Activated naive CD4-positive, alpha-beta T cell treated with anti-CD3 and anti-CD28 coated beads, Interleukin-2, amount 50 U/mL, for 72 hours (primary cell): ENCODE data around the gene TMEM207. TPM values are rescaled to one million over a fixed set of nuclear protein-coding genes. Genes with fewer than 3 reads are reported as not detected.

Source experiments
- total RNA-seq, 2 donors: library from RNA; stranded (reverse); gene quantifications; one replicate each; pipeline ENCODE4 v1.2.3, GENCODE V29; 2022

Gene TMEM207
- total RNA-seq, 2 donors from 2014 or later: not detected

Other genes starting within 250 kb of the TMEM207 start
- 10 to 100 TPM in 1 of 2 donors, 1 to 10 TPM in 1; 1.4 to 11.4 TPM for gene CLDN1, start 127.5 kb downstream of the TMEM207 start, total RNA-seq
- gene CLDN16, start 61.7 kb downstream of the TMEM207 start, total RNA-seq: not detected
- 10 to 100 TPM; 13.6 to 24.4 TPM for gene IL1RAP, start 64.2 kb upstream of the TMEM207 start, total RNA-seq